ENCODE results near the gene WIF1. TPM values are rescaled to one million over a fixed set of nuclear protein-coding genes. Genes with fewer than 3 reads are reported as not detected.

The WIF1 gene
- total and polyA plus RNA-seq, 10 of the 15 experiments (the other 5 are each of a cell fraction or from before 2014, with no cell fraction given), result 0.04 to 0.05 (median 0.05) TPM; not detected in 7

- ATAC-seq (no peak), DNase-seq (ENCODE audit: low read depth, low spot score) (no peak), FAIRE-seq (no peak)
- in situ Hi-C loops (cut with MboI), result no loop called here
- TF ChIP-seq MXI1 (IDR thresholded peaks at IDR 0.05; ENCODE audit: low read depth, low read length) (no peak), NR2F1 (conservative IDR thresholded peaks at IDR 0.05) (no peak), SMAD5 (IDR thresholded peaks at IDR 0.05; ENCODE audit: low read depth) (no peak), NRF1 (conservative IDR thresholded peaks at IDR 0.05; ENCODE audit: low read depth, low read length) (no peak), CEBPB (IDR thresholded peaks at IDR 0.05; ENCODE audit: borderline replicate concordance in 1 of 2, low read depth in 2 of 2, low read length in 2 of 2) (no peak)
- Histone ChIP-seq H3K4me2 (ENCODE audit: control insufficient read depth, insufficient read depth) (no peak overlapping the region), H3K27ac (ENCODE audit: control insufficient read depth, insufficient read depth) (no peak overlapping the region), H3K9ac (ENCODE audit: control insufficient read depth, insufficient read depth, low read length) (no peak overlapping the region), H3K9me3 (replicated peaks; ENCODE audit: control insufficient read depth, insufficient read depth, low read length) (no peaks in the 10 kb centered on the region), H3K4me1 (ENCODE audit: control insufficient read depth, insufficient read depth, low read length) (no peaks in the 10 kb centered on the region), H3K4me3 (no peak overlapping the region), H3K36me3 (ENCODE audit: control insufficient read depth in 2 of 2, insufficient read depth in 2 of 2, low read length in 1 of 2) (no peaks in the 10 kb centered on the region), H2AFZ (ENCODE audit: control insufficient read depth, low read depth, low read length) (no peak overlapping the region), H3K27me3 (replicated peaks in 1 of 2; ENCODE audit: control insufficient read depth in 2 of 2, insufficient read depth in 2 of 2, low read length in 1 of 2) (0 out of 4 replicates have a peak, but pooled peaks cover 0 to 2% of the 10 kb centered on the region in 2 experiments), H3K79me2 (ENCODE audit: control insufficient read depth, insufficient read depth, low read length) (no peaks in the 10 kb centered on the region), H4K20me1 (ENCODE audit: control insufficient read depth, insufficient read depth) (no peaks in the 10 kb centered on the region)
- WGBS (ENCODE audit: insufficient coverage, insufficient replicate concordance, low lambda C conversion rate, missing lambda C conversion rate), result 0% methylated on average over 1 of the region's 1 CpG
- intact Hi-C loops (cut with micrococcal nuclease; ENCODE audit: unreplicated experiment), result no loop called here
- CTCF ChIA-PET, result no interaction called here
- BruUV-seq (replicated peaks), result no TSS peak
- POLR2A ChIA-PET, result interaction anchor here (0.6 kb wide), 1 partner anchor 183 kb away, joined by 8 read pairs; no protein-coding TSS in a partner anchor
- SMC1A ChIA-PET (ENCODE audit: uncharacterized antibody, unreplicated experiment), result interaction anchor here (0.8 to 1.2 kb wide), 2 partner anchors 28 to 31 kb away, joined by 3 read pairs; no protein-coding TSS in a partner anchor
- RAD21 ChIA-PET (ENCODE audit: unreplicated experiment), result no interaction called here
These were observed 98.1 kb downstream of the WIF1 start for GRCh38 chr12:65022960-65023359.

GRCh38 chr12:65022421-65022820 lies 98.7 kb downstream of the WIF1 start:
- H3K9ac ChIP-seq (ENCODE audit: control insufficient read depth, insufficient read depth, low read length), result no peak overlapping the region
- BruUV-seq (replicated peaks), result no TSS peak
- H3K27ac ChIP-seq (ENCODE audit: control insufficient read depth, insufficient read depth), result no peak overlapping the region
- ChIA-PET SMC1A (ENCODE audit: uncharacterized antibody, unreplicated experiment) (interaction anchor here (0.7 to 1.2 kb wide), 2 partner anchors 28 to 121 kb away, joined by 3 read pairs; no protein-coding TSS in a partner anchor), CTCF (no interaction called here), POLR2A (interaction anchor here (0.6 kb wide), 1 partner anchor 182 kb away, joined by 8 read pairs; no protein-coding TSS in a partner anchor), RAD21 (ENCODE audit: unreplicated experiment) (no interaction called here)
- no peak overlapping the region for H3K4me2 ChIP-seq (ENCODE audit: control insufficient read depth, insufficient read depth)
- no peaks in the 10 kb centered on the region for H3K9me3 ChIP-seq (replicated peaks; ENCODE audit: control insufficient read depth, insufficient read depth, low read length)
- intact Hi-C loops (cut with micrococcal nuclease; ENCODE audit: unreplicated experiment), result no loop called here
- no peaks in the 10 kb centered on the region for H3K79me2 ChIP-seq (ENCODE audit: control insufficient read depth, insufficient read depth, low read length)
- H4K20me1 ChIP-seq (ENCODE audit: control insufficient read depth, insufficient read depth), result no peaks in the 10 kb centered on the region
- no peaks in the 10 kb centered on the region for H3K4me1 ChIP-seq (ENCODE audit: control insufficient read depth, insufficient read depth, low read length)
- H3K36me3 ChIP-seq (ENCODE audit: control insufficient read depth in 2 of 2, insufficient read depth in 2 of 2, low read length in 1 of 2), result no peaks in the 10 kb centered on the region
- no peak overlapping the region for H3K4me3 ChIP-seq
- in situ Hi-C loops (cut with MboI), result no loop called here
- H3K27me3 ChIP-seq (replicated peaks in 1 of 2; ENCODE audit: control insufficient read depth in 2 of 2, insufficient read depth in 2 of 2, low read length in 1 of 2), result 0 out of 4 replicates have a peak, but pooled peaks cover 0 to 2% of the 10 kb centered on the region in 2 experiments
- FAIRE-seq (no peak), DNase-seq (ENCODE audit: low read depth, low spot score) (no peak), ATAC-seq (no peak)
- H2AFZ ChIP-seq (ENCODE audit: control insufficient read depth, low read depth, low read length), result no peak overlapping the region
- WGBS (ENCODE audit: insufficient coverage, insufficient replicate concordance, low lambda C conversion rate, missing lambda C conversion rate), result 18% methylated on average over 3 of the region's 3 CpGs
- TF ChIP-seq TBL1XR1 (IDR thresholded peaks at IDR 0.05; ENCODE audit: low read depth, low read length) (no peak), SREBF2 (IDR thresholded peaks at IDR 0.05; ENCODE audit: low read length) (no peak), SIN3A (IDR thresholded peaks at IDR 0.05; ENCODE audit: low read depth, low read length) (no peak), ESRRA (IDR thresholded peaks at IDR 0.05; ENCODE audit: low read length) (no peak), RCOR1 (conservative IDR thresholded peaks at IDR 0.05; ENCODE audit: low read depth, low read length) (no peak), STAT3 (IDR thresholded peaks at IDR 0.05; ENCODE audit: low read depth, low read length) (no peak), EZH2 (IDR thresholded peaks at IDR 0.05; ENCODE audit: borderline replicate concordance, control insufficient read depth, low read depth, low read length) (no peak), ZNF274 (IDR thresholded peaks at IDR 0.05; ENCODE audit: insufficient read depth, insufficient read length) (no peak), CTCF (IDR thresholded peaks at IDR 0.05 in 2 of 3, conservative IDR thresholded peaks at IDR 0.05 in 1 of 3; ENCODE audit: control insufficient read depth in 2 of 3, extremely low read depth in 1 of 3, insufficient read depth in 1 of 3, low read depth in 3 of 3, low read length in 3 of 3) (no peak), ZNF217 (IDR thresholded peaks at IDR 0.05) (no peak)
